GM19372 (cell line): Measurements from ENCODE around the gene CEACAM3.

Experiments used
- ATAC-seq: cut with Tn5 transposase; IDR thresholded peaks from one replicate; pipeline ENCODE4 v1.9.1; 2021; ENCODE audit warnings: mild to moderate bottlenecking, low read depth, moderate library complexity; ENCODE audit not compliant: unreplicated experiment

Gene CEACAM3

DNA sequence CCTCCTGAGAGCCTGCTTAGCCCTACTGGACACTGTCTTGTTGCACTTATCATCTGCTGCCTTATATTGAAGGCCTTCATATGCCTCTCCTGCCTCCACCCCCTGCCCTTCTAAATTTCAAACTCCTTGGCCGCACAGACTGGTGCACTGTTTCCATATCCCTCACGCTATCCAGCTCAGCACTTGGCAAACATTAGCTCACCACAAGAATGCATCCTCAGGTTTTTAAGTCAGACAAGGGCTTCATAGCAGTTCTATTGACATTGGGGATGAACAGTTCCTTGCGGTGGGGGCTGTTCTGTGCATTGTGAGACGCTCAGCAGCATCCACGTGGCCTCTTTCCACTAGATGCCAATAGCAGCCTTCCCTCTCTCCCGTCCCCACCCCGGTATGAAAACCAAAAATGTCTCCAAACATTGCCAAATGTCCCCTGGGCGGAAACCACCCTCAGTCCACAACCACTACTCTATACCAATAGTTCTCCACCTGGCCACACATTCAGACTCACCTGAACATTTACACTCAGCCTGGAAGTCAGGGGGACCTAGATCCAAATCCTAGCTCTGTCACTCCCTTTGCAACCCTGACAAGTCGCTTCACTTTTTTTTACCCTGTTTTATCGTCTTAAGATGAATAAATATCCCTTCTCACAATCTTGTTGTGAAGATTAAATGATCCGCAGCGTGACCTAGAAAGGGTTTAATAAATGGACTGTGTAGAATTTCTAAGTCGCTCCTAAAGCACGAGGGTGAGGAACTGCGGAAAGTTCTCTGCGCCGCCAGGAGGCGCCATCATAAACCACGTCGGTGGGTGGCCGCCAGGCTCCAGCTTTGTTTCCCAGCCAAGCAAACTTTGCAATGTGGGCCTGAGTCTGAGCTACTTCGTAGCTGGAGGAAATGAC lies 3.6 kb upstream of the CEACAM3 start:
- no peak for ATAC-seq

DNA sequence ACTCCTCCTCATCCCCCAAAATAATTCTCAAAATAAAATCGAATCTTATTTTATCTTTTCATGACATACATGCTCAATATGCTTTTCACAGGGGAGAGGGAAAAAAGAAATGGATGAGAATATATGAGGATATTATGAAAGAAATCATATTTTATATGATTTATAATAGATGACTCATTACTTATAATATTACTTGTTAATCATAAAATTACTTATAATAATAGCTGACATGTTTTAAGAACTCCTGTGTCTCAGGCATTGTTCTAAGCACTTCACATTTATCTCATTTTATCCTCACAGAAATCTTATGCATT lies 3.0 kb upstream of the CEACAM3 start:
- no peak for ATAC-seq

DNA sequence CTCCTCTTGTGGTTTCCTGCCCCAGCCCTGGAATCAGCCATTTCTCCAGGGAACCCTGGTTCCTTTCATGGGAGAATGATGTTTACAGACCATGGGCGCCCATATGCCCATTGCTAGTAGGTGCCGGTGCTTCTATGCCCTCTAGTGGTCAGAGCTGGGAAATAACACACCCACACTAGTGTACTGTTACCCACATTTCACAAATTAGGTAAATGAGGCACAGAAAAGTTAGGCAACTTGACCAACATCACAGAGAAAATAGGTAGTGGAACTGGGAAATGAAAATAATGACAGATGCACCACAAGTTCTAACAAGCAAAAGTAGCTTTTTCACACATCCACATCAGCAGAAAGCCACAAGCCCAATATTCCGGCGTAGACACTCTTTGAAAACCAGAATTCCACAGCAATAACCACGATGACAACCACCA lies 1.3 kb upstream of the CEACAM3 start:
- no peak for ATAC-seq

DNA sequence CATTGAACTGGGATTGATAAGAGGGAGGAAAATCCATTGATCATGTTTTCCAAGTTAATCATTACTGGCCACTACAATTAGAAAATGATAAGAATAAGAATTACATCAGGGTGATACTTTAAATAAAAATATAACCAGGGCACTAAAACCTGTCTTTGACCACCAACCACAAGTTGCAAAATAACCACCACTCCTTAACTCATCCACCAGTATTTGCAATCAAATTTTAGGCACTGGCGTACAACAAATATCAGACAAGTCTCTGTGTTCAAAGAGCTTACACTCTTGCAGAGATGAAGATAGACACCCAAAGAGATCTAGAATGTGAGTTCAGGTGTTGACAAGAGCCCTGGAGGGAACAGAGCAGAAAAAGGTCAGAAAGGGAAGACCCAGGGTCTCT lies 514 bp downstream of the CEACAM3 start:
- ATAC-seq, result no peak

DNA sequence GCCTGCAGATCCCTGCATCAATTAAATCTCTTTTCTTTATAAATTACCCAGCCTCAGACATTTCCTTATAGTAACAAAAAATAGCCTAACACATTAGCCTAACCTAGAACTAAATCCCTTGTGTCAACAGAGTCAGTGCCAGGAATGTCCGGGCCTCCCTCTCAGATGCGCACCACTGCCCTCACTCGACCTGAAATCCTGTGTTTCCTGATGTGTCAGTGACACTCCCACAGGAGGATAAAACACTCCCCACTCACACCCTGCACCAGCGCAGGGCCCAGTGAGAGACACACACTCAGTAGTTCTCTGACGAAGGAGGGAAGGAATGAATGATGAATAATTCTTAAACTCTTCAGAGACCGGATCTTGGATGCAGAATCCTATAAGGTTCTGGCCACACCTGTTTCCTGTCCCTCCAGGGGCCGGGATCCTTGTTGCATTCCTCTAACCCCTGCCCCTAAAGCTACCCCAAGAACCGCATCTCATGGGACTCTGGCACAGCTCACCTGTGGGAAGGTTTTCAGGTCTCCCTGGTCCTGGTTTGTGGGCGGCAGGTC lies 3.1 kb downstream of the CEACAM3 start:
- no peak for ATAC-seq

DNA sequence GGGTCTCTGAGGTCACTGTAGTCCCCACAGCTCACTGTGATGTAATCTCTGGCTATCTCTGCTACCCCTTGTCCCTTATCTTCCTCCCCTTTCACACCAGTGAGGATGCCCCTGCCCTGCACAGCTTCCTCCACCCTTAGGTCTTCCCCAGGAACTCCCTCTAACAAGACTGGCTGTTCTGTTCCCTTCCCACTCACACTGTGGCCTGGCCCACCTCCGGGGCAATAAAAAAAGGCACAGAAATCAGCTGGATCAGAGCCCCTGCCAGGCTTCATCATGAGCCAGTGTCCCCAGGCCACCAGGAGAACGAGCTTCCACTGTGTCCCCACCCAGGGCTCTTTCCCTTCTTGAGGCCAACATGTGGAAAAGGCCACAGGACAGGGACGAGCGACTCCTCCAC lies 4.6 kb downstream of the CEACAM3 start:
- no peak for ATAC-seq

DNA sequence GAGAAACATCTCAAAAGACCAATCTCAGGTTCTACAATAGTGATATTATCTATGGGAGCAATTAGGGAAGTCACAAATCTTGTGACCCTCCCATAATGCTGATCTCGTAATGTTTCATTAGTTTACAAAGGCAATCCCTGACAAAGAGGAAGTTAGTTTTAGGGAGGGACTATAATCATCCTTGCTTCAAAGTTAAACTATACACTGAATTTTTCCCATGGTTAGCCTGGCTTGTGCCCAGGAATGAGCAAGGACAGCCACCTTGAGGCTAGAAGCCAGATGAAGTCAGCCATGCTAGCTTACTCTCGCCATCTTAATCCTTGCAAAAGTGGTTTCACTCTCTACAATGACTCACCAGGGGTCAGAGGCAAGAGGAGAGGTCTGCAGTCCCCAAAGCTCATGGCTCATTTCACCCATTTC lies 5.4 kb downstream of the CEACAM3 start:
- ATAC-seq, result no peak

DNA sequence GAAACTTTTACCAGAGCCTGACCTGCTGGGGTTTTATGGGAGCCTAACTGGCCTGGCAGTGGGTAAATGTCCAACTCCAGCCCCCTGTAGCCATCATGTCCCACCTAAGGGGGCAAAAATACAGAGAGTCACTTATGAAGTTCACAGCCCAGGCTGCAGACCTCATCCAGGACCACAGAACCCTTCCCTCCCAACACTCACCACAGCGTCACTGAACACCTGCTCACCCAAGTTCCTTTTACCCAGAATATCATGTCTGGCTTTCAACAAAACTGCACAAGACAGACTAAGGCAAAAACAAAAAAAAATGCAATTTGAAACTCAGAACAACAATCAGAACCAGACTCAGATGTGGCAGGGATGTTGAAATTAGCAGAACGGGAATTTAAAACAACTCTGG lies 6.4 kb downstream of the CEACAM3 start:
- ATAC-seq, result no peak

DNA sequence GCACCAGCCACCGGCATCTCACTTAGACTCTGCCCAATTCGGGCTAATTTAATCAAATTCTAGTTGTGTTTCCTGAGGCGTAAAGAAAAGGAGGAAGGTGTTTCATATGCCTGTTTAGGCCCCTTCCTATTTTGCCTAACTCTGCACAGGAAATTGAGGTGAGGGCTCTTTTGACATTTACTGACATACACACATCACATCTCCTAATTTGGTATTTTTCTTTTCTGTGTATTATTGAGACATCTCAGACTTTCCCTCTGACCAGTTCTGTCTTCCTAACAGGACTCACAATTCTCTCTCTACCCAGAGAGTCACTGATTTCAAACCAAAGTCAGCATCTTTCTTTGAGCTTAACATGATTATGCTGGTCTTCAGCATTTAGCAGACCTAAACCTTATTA lies 7.9 kb downstream of the CEACAM3 start:
- no peak for ATAC-seq

DNA sequence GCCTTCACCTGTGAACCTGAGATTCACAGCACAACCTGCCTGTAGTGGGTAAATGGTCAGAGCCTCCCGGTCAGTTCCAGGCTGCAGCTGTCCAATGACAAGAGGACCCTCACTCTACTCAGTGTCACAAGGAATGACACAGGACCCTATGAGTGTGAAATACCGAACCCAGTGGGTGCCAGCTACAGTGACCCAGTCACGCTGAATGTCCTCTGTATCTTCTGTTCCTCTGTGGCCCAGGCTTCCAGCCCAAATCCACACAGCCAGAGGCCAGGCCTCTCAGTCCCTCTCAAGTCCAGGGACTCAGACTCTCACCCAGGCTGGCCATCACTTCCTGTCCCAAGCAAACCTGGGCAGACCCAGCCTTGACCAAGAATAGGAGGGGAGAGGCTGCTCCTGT lies 10.8 kb downstream of the CEACAM3 start:
- ATAC-seq, result no peak

DNA sequence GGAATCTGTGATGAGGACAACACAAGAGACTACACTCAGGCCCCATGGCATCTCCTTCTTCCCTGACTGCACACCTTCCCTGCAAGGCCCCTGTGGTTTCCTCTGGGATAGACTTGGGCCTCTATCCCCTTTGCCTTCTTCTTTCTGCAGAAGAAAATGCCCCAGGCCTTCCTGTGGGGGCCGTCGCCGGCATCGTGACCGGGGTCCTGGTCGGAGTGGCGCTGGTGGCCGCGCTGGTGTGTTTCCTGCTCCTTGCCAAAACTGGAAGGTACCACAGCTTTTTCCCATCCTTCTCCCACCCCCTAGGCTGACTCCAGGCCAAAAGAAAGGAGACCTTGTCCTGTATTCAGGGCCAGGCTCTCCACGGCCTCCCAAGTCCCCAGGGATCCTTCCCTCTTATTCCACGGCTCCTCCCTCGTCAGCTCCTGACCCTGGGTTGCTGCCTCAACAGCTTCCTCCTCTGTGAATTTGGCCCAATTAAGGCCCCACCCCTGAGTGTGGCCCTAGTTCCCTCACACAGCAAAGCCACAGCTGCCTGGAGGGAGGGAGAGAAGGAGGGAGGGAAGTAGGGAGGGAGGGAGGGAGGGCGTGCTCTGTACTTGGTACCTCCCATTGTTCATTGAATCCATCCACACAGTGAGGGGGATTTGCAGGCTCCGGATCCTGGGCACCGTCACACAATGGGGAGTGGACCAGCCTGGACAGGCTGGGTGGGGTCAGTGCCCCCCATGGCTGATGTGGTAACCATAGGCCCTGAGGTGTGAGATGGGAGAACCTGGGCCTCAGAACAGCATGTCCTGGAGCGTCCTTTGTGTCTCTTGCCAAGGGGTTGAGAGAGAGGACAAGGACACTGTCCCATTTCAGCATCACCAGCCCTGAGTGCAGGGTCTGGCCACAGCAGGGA lies 12.5 kb downstream of the CEACAM3 start:
- no peak for ATAC-seq

DNA sequence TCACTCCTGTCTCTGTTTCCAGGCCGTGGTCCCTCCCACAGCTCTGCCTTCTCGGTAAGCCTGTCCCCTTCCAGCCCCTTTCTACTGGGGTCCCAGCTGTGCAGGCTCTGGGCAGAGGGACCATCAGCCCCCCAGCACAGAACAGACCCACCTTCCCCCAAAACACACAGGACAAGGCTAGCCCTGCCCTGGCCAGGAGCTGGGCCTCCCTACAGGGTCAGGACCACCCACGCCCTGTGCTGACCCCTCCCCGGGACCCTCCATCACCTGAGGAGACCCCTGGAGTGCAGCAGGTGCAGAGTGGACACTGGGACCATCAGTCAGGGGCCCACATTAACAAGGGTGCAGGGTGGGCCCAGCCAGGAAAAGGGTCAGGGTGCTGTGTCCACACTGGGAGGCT lies 13.9 kb downstream of the CEACAM3 start:
- no peak for ATAC-seq

DNA sequence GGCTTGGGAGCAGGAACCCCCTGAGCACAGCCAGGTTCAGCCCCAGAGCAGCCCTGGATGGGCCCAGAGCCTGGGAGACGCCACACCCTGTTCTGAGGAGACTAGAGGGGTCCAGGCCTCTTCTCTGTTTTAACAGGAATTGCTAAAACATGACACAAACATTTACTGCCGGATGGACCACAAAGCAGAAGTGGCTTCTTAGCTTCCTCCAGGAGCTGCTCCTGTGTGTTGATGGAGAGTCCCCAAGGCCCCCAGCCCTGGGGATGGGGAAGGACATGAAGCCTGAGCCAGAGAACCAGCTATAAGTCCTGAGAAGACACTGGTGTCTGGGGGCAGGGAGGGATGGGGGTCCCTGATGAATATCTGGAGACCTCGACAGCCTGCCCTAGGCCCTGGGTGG lies 14.6 kb downstream of the CEACAM3 start:
- no peak for ATAC-seq

DNA sequence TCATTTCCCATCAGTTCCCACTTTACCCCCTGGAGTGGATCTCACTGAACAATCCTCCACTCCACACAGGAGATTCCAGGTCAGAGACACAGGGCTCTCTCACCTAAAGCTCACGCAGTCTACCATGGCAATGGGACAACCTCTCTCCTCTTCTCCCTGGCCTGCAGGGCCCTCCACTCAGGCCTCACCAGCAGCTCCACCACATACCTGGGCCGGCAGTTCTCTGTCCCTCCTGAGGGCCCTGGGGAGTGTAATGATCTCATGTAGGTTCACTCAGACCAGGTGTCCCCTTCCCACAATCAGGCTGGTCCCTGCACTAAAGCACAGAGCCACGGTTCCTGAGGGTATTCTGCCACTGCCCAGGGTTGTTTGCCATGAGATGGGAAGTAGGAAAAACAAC lies 15.6 kb downstream of the CEACAM3 start:
- no peak for ATAC-seq

DNA sequence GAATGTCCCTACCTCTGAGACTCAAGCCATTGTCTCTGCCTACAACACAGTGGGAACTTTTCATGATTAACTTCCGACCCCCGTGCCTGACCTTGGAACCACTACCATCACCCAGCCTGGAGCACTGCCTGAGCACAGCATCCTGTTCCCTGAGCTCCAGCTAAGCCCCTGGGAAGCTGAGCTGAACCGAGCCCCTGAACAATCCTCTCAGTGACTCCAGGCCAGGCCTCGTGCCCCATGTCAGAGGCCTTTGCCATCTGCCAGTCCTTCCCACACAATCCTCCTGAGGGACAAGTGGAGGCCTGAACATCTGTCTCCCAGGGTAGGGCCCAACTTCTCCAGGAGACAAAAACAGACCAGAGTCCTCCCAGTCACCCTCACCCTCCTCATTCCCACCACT lies 17.5 kb downstream of the CEACAM3 start:
- ATAC-seq, result no peak

DNA sequence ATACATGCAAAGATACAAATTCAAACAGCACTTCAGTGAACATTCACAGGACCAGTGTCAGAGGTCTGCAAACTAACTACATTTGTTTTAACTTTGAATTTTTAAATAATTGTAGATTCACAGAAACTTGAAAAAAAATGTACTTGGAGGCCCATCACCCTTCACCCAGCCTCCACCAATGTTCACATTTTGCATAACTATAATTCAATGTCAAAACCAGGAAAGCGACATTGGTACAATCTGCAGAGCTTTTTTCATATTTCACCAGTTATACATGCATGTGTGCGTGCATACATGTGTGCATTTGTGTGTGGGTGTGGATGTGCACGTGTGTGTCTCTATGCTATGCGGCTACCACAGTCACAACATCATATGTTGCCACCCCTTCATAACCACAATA lies 18.9 kb downstream of the CEACAM3 start:
- ATAC-seq, result no peak

DNA sequence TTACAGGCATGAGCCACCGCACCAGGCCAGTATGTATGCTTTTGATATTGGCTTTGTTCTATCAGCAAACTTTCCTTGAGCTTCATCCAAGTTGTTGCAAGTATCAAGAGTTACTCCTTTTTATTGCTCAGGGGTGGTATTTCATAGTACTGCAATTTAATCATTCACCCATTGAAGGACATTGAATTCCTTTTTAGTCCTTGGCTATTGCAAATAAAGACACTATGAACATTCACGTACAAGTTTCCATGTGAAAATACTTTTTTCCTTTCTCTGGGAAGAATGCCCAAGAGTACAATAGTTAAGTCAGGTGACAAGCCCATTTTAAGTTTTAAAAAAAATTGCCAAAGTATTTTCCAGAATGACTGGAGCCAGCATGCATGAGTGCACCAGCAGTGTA lies 20.4 kb downstream of the CEACAM3 start:
- no peak for ATAC-seq

DNA sequence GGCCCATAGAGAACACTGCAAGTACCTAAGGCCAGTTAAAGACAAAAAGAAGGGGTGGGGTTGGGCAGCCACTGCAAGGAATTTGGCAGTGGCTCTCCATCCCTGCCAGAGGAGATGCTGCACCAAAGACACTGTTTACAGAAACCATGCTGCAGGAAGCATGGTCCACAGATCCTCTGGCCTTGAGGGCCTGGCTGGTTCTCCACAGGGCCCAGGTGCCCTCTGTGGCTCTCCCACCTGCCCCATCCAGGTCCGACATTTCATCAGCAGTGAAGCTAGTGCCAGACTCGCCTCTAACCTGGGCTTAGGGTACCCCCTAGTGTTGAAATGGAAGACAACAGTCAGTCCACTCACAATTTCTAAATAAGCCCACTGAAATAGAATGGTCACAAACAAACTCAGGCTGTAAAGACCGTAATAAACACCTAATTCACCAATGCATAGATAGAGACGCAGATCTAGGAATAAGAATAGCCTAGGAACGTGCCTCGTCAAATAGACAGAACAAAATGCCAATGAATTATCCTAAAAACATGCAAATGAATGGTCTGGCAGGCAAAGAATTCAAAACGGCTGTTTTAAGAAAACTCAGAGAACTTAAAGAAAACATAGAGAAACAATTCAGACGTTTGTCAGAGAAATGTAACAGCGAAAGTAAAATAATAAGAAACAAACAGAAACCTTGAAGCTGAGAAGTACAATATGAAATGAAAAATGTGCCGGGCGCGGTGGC lies 24.8 kb downstream of the CEACAM3 start:
- ATAC-seq, result no peak

DNA sequence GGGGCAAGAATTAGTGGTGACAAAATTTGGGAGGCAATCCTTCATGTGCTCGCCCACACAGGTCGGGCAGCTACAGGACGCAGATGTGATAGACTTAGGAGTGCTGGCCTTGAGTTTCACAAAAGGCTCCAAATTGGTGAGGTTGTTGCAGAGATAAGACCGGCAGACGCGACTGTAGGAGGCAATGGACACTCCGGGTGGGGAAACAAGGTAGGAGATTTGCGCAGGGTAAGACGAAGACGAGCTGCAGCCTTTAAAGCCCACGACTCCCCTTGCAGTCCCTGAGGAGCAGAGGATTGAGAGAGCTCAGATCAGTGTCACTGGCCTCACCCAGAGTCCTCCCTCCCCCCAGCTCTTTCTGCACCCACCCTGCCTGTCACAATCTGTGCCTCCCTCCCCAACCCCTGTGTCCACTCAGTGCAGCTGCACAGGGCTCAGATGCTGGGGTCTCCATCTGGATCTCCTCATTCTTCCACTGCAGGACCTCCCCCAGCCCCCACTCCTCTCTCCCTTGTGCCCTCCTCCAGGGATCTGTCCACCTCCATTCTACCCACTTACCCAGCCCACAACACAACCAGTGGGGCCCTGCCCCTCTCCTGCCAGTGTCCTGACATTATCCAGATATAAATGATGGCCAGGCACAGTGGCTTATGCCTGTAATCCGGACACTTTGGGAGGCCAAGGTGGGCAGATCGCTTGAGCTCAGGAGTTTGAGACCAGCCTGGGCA lies 41.8 kb downstream of the CEACAM3 start:
- ATAC-seq, result no peak

DNA sequence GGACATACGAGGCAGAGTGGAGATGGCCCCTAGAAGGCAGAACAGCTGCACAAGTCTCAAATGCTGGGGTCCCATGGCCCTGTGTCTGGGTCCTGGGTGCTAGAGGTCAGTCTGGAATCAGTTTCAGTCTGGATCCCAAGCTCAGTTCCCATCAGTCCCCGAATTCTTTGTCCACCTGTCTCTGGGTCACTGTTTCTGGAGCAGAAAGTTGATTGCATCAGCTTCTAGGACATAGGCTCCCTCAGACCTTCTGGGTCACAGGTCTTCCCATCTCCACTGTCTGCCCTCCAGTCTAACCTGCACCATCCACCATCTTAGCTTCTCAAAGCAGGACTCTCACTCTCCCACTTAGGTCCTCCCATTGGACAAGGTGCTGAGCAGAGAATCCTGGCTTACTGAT lies 42.8 kb downstream of the CEACAM3 start:
- no peak for ATAC-seq
